Measurements from ENCODE around the gene SPRTN.

The SPRTN gene

DNA sequence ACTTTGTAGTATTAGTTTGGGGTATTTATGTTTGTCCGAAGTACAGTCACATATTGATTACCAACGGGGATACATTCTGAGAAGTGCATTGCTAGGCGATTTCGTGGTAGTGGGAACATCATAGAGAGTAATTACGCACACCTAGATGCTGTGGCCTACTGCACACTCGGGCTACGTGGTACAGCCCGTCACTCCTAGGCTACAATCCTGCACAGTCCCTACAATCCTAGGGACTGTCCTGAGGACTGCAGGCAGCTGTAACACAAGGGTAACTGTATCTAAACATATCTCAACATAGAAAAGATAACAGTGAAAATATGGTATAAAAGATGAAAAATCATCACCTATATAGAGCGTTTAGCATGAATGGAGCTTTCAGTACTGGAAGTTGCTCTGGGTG is 19.0 kb upstream of the SPRTN start:
- no peaks in the 10 kb centered on the region for H3K9me3 ChIP-seq
- H3K4me1 ChIP-seq: no peaks in the 10 kb centered on the region
- no peak overlapping the region for H3K4me3 ChIP-seq
- no peak for TF ChIP-seq CTCF (IDR thresholded peaks at IDR 0.05)
- no peaks in the 10 kb centered on the region for H3K27me3 ChIP-seq
- DNase-seq: no peak
- intact Hi-C loops (cut with DNase I; ENCODE audit: low total_unique reads): no loop called here
- no peak overlapping the region for H3K27ac ChIP-seq
- no peaks in the 10 kb centered on the region for H3K36me3 ChIP-seq

DNA sequence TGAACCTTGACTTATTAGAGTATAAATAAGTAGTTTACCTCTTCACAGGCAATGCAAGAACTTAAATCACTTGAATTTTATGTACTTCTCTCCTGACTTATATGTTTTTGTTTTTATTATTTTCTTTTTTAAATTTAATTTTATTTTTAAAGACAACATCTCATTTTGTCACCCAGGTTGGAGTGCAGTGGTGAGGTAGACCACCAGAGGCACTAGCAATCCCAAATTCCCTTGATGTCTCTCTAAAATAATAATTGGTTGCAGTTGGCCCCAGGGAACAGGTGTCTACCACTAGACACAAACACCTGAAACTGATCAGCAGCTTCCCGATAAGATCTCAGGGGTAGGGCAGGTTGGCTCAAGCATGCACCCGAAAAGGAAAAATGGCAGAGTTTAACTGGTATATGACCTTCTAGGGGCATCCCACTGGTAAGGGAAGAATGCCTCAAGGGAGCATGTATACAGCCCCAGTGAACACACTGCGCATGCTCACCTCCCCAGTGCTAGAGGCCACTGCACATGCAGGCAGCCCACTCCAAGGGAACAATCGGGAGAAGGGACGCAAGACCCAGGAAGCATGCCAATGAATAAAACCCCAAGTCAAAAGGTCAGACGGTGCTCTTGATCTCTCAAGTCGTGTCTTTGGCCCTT is 15.1 kb upstream of the SPRTN start:
- DNase-seq: no peak
- no peaks in the 10 kb centered on the region for H3K36me3 ChIP-seq

DNA sequence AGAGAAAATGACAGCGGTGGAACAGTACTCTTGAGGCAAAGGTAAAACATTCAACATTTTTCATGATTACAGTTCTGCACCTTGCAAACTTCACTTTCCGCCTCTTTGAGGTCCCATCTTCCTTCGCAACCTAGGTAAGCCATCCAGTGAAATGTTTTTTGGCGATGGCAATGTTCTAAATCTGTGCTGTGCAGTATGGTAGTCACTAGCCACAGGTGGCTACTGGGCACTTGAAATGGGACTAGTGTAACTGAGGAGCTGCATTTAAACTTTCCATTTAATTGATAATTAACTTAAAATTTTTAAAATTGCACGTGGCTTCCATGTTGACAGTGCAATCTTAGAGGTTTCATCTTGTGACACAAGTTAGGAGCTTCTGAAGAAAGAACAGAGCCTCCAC is 13.4 kb upstream of the SPRTN start:
- H3K27ac ChIP-seq: no peak overlapping the region
- no peaks in the 10 kb centered on the region for H3K36me3 ChIP-seq
- no peak for TF ChIP-seq CTCF (IDR thresholded peaks at IDR 0.05)
- DNase-seq: no peak
- no peaks in the 10 kb centered on the region for H3K4me1 ChIP-seq
- H3K4me3 ChIP-seq: no peak overlapping the region
- intact Hi-C loops (cut with DNase I; ENCODE audit: low total_unique reads): no loop called here
- H3K27me3 ChIP-seq: no peaks in the 10 kb centered on the region
- no peaks in the 10 kb centered on the region for H3K9me3 ChIP-seq

More for the DNA sequence above, 15.1 kb upstream of the SPRTN start:
- no peaks in the 10 kb centered on the region for H3K9me3 ChIP-seq
- intact Hi-C loops (cut with DNase I; ENCODE audit: low total_unique reads): no loop called here
- no peak overlapping the region for H3K4me3 ChIP-seq
- H3K4me1 ChIP-seq: no peaks in the 10 kb centered on the region
- H3K27me3 ChIP-seq: no peaks in the 10 kb centered on the region
- no peak overlapping the region for H3K27ac ChIP-seq
- no peak for TF ChIP-seq CTCF (IDR thresholded peaks at IDR 0.05)

GRCh38 chr1:231326248-231326647 is 11.8 kb upstream of the SPRTN start:
- H3K27ac ChIP-seq: no peak overlapping the region
- H3K36me3 ChIP-seq: peaks cover 0 to 4% (median 0%) of the 10 kb centered on the region in 3 donors

DNA sequence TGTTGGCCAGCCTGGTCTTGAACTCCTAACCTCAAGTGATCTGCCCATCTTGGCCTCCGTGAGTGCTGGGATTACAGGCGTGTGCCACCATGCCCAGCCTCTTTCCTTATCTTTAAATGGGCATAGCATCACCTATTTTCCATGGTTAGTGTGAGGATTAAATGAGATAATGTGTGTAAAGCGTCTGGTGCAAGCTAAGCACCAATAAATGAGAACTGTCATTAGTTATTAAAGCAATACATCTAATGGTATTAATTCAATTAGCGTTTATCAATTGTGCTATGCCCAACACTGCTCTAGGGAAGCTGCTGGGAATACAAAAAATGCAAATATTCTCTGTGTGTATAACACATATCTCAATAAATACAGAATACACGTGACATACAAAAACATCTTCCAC is 10.5 kb upstream of the SPRTN start:
- Histone ChIP-seq H3K4me3 (no peak overlapping the region), H3K27me3 (no peaks in the 10 kb centered on the region), H3K36me3 (peaks cover under 1 to 5% (median 5%) of the 10 kb centered on the region in 3 donors), H3K4me1 (peaks cover 0 to 2% (median 0%) of the 10 kb centered on the region in 4 donors), H3K27ac (no peak overlapping the region), H3K9me3 (no peaks in the 10 kb centered on the region)
- no peak for DNase-seq
- TF ChIP-seq CTCF (IDR thresholded peaks at IDR 0.05): no peak
- intact Hi-C loops (cut with DNase I; ENCODE audit: low total_unique reads): no loop called here

More at GRCh38 chr1:231326248-231326647, 11.8 kb upstream of the SPRTN start:
- H3K9me3 ChIP-seq: no peaks in the 10 kb centered on the region
- intact Hi-C loops (cut with DNase I; ENCODE audit: low total_unique reads): no loop called here
- H3K4me3 ChIP-seq: no peak overlapping the region
- no peak for TF ChIP-seq CTCF (IDR thresholded peaks at IDR 0.05)
- no peaks in the 10 kb centered on the region for H3K27me3 ChIP-seq
- H3K4me1 ChIP-seq: no peaks in the 10 kb centered on the region
- DNase-seq: no peak

DNA sequence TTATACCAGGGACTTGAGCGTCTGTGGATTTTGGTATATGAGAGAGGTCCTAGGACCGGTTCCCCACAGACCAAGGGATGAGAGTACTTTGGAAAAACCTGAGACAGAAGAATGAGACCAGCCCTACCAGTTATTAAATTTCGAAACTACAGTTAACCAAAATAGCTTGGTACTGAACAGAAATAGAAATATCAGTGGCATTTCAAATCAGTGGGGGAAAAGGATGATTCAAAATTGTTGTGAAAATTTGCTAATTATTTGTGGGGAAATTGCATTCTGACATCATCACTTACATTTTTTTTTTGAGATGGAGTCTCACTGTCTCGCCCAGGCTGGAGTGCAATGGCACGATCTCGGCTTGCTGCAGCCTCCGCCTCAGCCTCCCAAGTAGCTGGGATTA is 8.6 kb upstream of the SPRTN start:
- TF ChIP-seq CTCF (IDR thresholded peaks at IDR 0.05): no peak

More for the DNA sequence above, 8.6 kb upstream of the SPRTN start:
- no peak overlapping the region for H3K27ac ChIP-seq
- peaks cover 0 to 20% (median 7%) of the 10 kb centered on the region in 4 donors for H3K4me1 ChIP-seq
- intact Hi-C loops (cut with DNase I; ENCODE audit: low total_unique reads): no loop called here
- peaks cover 5% of the 10 kb centered on the region in 3 donors for H3K36me3 ChIP-seq
- H3K27me3 ChIP-seq: no peaks in the 10 kb centered on the region
- H3K4me3 ChIP-seq: no peak overlapping the region
- DNase-seq: no peak
- H3K9me3 ChIP-seq: no peaks in the 10 kb centered on the region
